IPS-18a (cell line): Measurements from ENCODE around the gene NEK9.

Experiments
- H3K27ac ChIP-seq: one replicate; pipeline ENCODE4 v1.5.1; 2013; ENCODE audit warnings: low read length
- H3K27me3 ChIP-seq: one replicate; pipeline ENCODE4 v1.6.1; 2013; ENCODE audit warnings: mild to moderate bottlenecking, low read length; ENCODE audit not compliant: control insufficient read depth, insufficient read depth
- H3K36me3 ChIP-seq: one replicate; pipeline ENCODE4 v1.6.1; 2013; ENCODE audit warnings: low read depth, low read length; ENCODE audit not compliant: control insufficient read depth
- H3K4me1 ChIP-seq: one replicate; pipeline ENCODE4 v1.6.1; 2013; ENCODE audit warnings: low read depth, low read length; ENCODE audit not compliant: control insufficient read depth
- H3K4me3 ChIP-seq: one replicate; pipeline ENCODE4 v1.5.1; 2013; ENCODE audit warnings: low read length
- H3K9ac ChIP-seq: one replicate; pipeline ENCODE4 v1.6.1; 2013; ENCODE audit warnings: mild to moderate bottlenecking, low read length, moderate library complexity
- H3K9me3 ChIP-seq: one replicate; pipeline ENCODE4 v1.6.1; 2013; ENCODE audit warnings: low read depth, low read length; ENCODE audit not compliant: control insufficient read depth

Gene NEK9

GRCh38 chr14:75046275-75046674 lies 80.6 kb downstream of the NEK9 start:
- Histone ChIP-seq H3K27me3 (no peaks in the 10 kb centered on the region), H3K36me3 (peaks cover 7% of the 10 kb centered on the region), H3K9me3 (no peaks in the 10 kb centered on the region), H3K9ac (no peak overlapping the region), H3K4me3 (no peak overlapping the region), H3K27ac (no peak overlapping the region), H3K4me1 (no peaks in the 10 kb centered on the region)

GRCh38 chr14:75044752-75045151 lies 82.1 kb downstream of the NEK9 start:
- Histone ChIP-seq H3K4me3 (no peak overlapping the region), H3K9ac (no peak overlapping the region), H3K27me3 (no peaks in the 10 kb centered on the region), H3K36me3 (peaks cover 7% of the 10 kb centered on the region), H3K9me3 (no peaks in the 10 kb centered on the region), H3K27ac (no peak overlapping the region), H3K4me1 (no peaks in the 10 kb centered on the region)

DNA sequence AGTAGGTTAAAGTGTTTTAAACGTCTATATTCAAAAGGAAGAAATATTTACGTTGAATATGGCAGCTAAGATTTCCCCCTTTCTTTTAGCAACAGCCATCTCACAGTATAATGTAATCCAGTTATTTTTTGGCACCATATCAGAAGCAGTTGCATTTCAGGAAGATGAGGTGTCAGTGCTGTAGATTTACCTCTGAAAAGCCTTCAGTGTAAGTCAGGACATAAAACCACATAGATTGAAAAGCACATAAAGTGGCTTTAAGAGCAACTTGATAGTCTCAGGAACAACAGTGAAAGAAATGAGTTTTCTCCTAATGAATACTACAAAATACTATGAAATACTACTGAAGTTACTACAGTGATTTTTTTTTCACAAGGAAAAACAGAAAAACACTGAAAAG lies 82.5 kb downstream of the NEK9 start:
- H3K36me3 ChIP-seq: peaks cover 7% of the 10 kb centered on the region
- no peaks in the 10 kb centered on the region for H3K4me1 ChIP-seq
- no peak overlapping the region for H3K9ac ChIP-seq
- no peak overlapping the region for H3K4me3 ChIP-seq
- no peaks in the 10 kb centered on the region for H3K9me3 ChIP-seq
- H3K27ac ChIP-seq: no peak overlapping the region
- H3K27me3 ChIP-seq: no peaks in the 10 kb centered on the region

- Histone ChIP-seq H3K9ac (no peak overlapping the region), H3K36me3 (peaks cover 7% of the 10 kb centered on the region)
Observed at GRCh38 chr14:75042035-75042434, 84.8 kb downstream of the NEK9 start.

GRCh38 chr14:75041613-75042012 lies 85.2 kb downstream of the NEK9 start:
- H3K36me3 ChIP-seq: peaks cover 7% of the 10 kb centered on the region
- no peak overlapping the region for H3K9ac ChIP-seq
- H3K27ac ChIP-seq: no peak overlapping the region
- no peaks in the 10 kb centered on the region for H3K27me3 ChIP-seq
- no peaks in the 10 kb centered on the region for H3K4me1 ChIP-seq
- H3K9me3 ChIP-seq: no peaks in the 10 kb centered on the region
- no peak overlapping the region for H3K4me3 ChIP-seq

More at GRCh38 chr14:75042035-75042434, 84.8 kb downstream of the NEK9 start:
- no peak overlapping the region for H3K27ac ChIP-seq
- H3K27me3 ChIP-seq: no peaks in the 10 kb centered on the region
- no peaks in the 10 kb centered on the region for H3K9me3 ChIP-seq
- H3K4me3 ChIP-seq: no peak overlapping the region
- H3K4me1 ChIP-seq: no peaks in the 10 kb centered on the region

GRCh38 chr14:75040959-75041358 lies 85.9 kb downstream of the NEK9 start:
- Histone ChIP-seq H3K27ac (no peak overlapping the region), H3K36me3 (peaks cover 7% of the 10 kb centered on the region), H3K9ac (no peak overlapping the region), H3K4me1 (no peaks in the 10 kb centered on the region), H3K9me3 (no peaks in the 10 kb centered on the region), H3K4me3 (no peak overlapping the region), H3K27me3 (no peaks in the 10 kb centered on the region)

- H3K27ac ChIP-seq: no peak overlapping the region
- H3K9ac ChIP-seq: no peak overlapping the region
- peaks cover 7% of the 10 kb centered on the region for H3K36me3 ChIP-seq
- no peak overlapping the region for H3K4me3 ChIP-seq
- H3K9me3 ChIP-seq: no peaks in the 10 kb centered on the region
- H3K27me3 ChIP-seq: no peaks in the 10 kb centered on the region
- H3K4me1 ChIP-seq: no peaks in the 10 kb centered on the region
Observed at GRCh38 chr14:75040507-75040906, 86.3 kb downstream of the NEK9 start.

- no peaks in the 10 kb centered on the region for H3K27me3 ChIP-seq
- no peak overlapping the region for H3K27ac ChIP-seq
- no peaks in the 10 kb centered on the region for H3K9me3 ChIP-seq
- H3K9ac ChIP-seq: no peak overlapping the region
- no peaks in the 10 kb centered on the region for H3K4me1 ChIP-seq
- H3K4me3 ChIP-seq: no peak overlapping the region
- H3K36me3 ChIP-seq: peaks cover 22% of the 10 kb centered on the region
Observed at GRCh38 chr14:75032939-75033338, 93.9 kb downstream of the NEK9 start.

- H3K27ac ChIP-seq: no peak overlapping the region
- peaks cover 29% of the 10 kb centered on the region for H3K36me3 ChIP-seq
- H3K4me3 ChIP-seq: no peak overlapping the region
- no peaks in the 10 kb centered on the region for H3K4me1 ChIP-seq
- no peaks in the 10 kb centered on the region for H3K9me3 ChIP-seq
- H3K9ac ChIP-seq: no peak overlapping the region
- no peaks in the 10 kb centered on the region for H3K27me3 ChIP-seq
Observed at GRCh38 chr14:75030147-75030546, 96.7 kb downstream of the NEK9 start.
